Left ventricle myocardium inferior (tissue), 1 donor: ENCODE data around the gene RTN4R. TPM values are rescaled to one million over a fixed set of nuclear protein-coding genes. Genes with fewer than 3 reads are reported as not detected.
"Not testable (repeated sequence)": the region's sequence is repeated elsewhere in the genome, so short reads cannot be mapped to it uniquely, and the experiment has no call there.

Source experiments
- DNase-seq: peaks from one replicate; pipeline ENCODE4 v3.0.0-alpha.2; 2020
- H3K27ac ChIP-seq: fragments of 200-600 bp; replicated peaks from 2 replicates; pipeline ENCODE4 v1.8.0; 2021
- H3K27me3 ChIP-seq: fragments of 200-600 bp; 2 replicates; pipeline ENCODE4 v1.8.0; 2021; ENCODE audit warnings: low read depth
- H3K36me3 ChIP-seq: fragments of 200-600 bp; 2 replicates; pipeline ENCODE4 v1.8.0; 2021
- H3K4me1 ChIP-seq: fragments of 200-600 bp; 2 replicates; pipeline ENCODE4 v1.8.0; 2021
- H3K4me3 ChIP-seq: fragments of 200-600 bp; 2 replicates; pipeline ENCODE4 v1.8.0; 2021; ENCODE audit warnings: mild to moderate bottlenecking, moderate library complexity
- H3K9me3 ChIP-seq: fragments of 200-600 bp; replicated peaks from 2 replicates; pipeline ENCODE4 v1.8.0; 2021
- CTCF ChIP-seq: fragments of 200-600 bp; IDR thresholded peaks from 2 replicates; pipeline ENCODE4 v1.8.0; 2021; ENCODE audit warnings: antibody characterized with exemption, mild to moderate bottlenecking, borderline replicate concordance
- intact Hi-C: fragments of 100-400 bp; cut with micrococcal nuclease; formaldehyde crosslinking; loops from one replicate; pipeline ENCODE4 v1.11.0; 2022
- total RNA-seq: library from RNA; stranded (reverse); fragmentation: NEBNext Ultra II Directional; extraction: Animal tissue kit (Norgen Biotek cat#: 25700); gene quantifications from one replicate; pipeline ENCODE4 v1.2.1, GENCODE V29; 2021
- donor health status: DM: no; HTN: yes; CAD: no; lungs with severe emphysema.

The RTN4R gene
- total RNA-seq, 1 donor from 2014 or later: 0.96 TPM

DNA sequence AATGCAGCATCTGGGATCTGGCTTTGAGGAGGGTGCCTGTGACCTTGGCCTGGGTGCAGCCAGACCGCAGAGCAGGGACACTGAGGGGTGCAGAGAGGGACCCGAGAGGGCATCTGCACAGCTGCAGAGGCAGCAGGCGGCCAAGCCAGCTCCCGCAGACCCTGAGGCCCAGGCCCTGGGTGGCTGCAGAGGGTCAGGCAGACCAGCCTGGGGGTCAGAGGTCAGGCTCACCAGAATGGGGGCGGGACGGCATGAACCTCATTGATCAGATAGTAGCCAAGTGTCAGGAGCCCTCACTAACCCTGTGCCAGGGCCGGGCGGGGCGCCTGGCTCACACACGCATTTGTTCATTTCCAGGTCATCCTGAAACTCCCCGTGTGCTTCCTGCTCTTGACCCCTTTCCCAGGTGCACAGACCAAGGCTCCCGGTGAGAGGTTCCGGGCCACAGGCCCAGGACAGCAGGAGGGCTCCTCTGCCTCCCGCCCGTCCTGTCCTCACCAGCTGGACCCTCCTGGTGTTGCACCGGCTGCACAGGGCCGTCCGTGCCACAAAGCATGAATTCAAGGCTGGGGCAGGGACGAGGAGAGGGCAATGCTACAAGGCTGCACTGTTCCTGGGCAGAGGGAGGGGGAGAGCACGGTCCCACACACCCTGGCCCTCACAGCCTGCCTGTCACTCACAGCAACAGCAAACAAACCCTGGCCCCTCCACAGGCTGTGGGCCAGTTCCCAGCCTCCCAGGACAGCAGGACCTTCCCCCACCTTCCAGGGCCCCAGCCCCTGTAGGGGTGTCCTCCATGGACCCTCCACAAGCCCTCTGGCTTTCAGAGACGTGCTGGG is 3.3 kb downstream of the RTN4R start:
- H3K9me3 ChIP-seq: no peaks in the 10 kb centered on the region
- peaks cover 15% of the 10 kb centered on the region for H3K4me1 ChIP-seq
- no peak for TF ChIP-seq CTCF
- DNase-seq: no peak
- no peak overlapping the region for H3K4me3 ChIP-seq
- no peaks in the 10 kb centered on the region for H3K27me3 ChIP-seq
- H3K36me3 ChIP-seq: no peaks in the 10 kb centered on the region
- intact Hi-C loops: no loop called here
- H3K27ac ChIP-seq: no peak overlapping the region

DNA sequence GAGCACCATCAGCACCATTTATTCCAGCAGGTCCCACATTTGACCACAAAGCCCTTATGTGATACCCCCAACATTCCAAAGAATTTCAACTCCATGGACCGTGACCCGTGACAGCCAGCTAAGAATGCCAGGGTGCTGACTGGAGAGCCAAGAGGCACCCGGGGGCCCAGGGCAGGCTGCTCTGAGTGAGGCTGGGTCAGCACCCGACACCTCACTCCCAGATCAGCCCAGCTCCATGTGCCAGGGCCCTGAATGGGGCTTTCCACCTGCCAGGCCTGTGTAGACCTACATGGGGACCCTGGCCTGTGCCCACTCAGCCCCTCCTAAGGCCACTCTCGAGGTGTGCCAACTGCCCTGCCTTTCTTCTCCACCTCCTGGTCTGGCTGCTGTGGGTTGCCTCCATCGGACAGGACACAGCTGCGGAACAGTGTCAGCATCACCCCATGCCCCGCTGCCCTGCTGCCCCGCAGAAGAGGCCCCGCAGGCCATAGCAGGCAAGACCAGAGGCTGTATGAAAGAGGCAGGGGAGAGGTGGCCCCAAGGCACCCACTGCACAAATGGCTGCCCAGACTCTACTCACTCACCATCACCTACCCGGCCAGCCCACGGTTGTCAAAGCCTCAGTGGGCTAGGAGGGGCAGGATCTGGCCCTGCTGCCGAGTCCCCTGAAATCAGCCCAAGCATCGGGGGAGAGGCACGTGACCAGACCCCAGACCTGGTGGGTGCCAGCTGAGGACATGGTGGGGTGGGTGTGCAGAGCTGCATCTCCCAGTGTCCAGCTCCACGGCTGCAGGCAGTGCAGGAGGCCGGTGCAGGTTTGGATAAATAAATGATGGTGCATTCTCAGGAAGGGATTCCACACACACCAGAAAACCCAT is 4.5 kb downstream of the RTN4R start:
- H3K9me3 ChIP-seq, H3K4me3 ChIP-seq, H3K27me3 ChIP-seq, intact Hi-C loops, H3K36me3 ChIP-seq, H3K27ac ChIP-seq, DNase-seq: not testable (repeated sequence)
- H3K4me1 ChIP-seq: peaks cover 14% of the 10 kb centered on the region

- no peak for DNase-seq
- H3K9me3 ChIP-seq: no peaks in the 10 kb centered on the region
- intact Hi-C loops: no loop called here
- TF ChIP-seq CTCF: no peak
- H3K27me3 ChIP-seq: no peaks in the 10 kb centered on the region
- H3K27ac ChIP-seq: no peak overlapping the region
- H3K4me3 ChIP-seq: no peak overlapping the region
- peaks cover 8% of the 10 kb centered on the region for H3K4me1 ChIP-seq
- no peaks in the 10 kb centered on the region for H3K36me3 ChIP-seq
Measured at GRCh38 chr22:20262582-20263147, 5.5 kb downstream of the RTN4R start.

DNA sequence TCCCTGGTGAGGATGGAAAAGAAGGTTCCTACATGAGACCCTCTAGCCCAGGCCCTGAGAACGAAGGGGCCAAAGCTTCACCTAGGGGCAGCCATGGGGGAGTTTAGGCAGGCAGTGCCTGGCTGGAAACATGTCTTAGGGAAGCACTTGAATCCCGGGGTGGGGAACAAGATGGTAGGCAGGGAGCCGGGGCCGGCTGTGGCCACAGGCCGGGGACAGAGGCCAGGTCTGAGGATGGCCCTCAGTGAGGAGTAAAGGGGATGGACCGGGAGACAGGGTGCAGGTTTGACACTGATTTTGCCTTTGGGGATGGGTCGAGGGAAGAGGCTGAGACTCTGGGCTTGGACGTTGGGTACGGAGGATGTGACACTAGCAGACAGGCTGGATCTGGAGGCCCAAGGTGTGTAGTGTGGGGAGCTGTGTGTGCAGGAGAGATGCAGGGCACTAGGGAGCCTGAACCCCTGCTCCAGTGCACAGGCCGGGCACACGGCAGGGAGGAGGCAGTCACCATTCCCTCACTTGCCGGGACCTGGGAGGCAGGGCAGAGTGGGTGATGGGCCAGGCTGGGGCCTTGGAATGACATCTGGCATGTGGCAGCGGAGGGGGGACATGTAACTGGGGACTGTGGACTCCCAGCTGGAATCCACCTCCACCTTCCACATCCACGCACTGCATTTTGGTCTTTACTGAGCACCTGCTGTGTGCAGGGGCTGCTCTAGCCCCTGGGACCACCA is 6.1 kb downstream of the RTN4R start:
- Histone ChIP-seq H3K9me3 (no peaks in the 10 kb centered on the region), H3K4me1 (peaks cover 2% of the 10 kb centered on the region), H3K27me3 (no peaks in the 10 kb centered on the region), H3K36me3 (no peaks in the 10 kb centered on the region), H3K4me3 (no peak overlapping the region), H3K27ac (no peak overlapping the region)
- intact Hi-C loops: no loop called here
- TF ChIP-seq CTCF: no peak
- no peak for DNase-seq

- Histone ChIP-seq H3K9me3 (no peaks in the 10 kb centered on the region), H3K36me3 (no peaks in the 10 kb centered on the region), H3K27ac (no peak overlapping the region), H3K4me1 (no peaks in the 10 kb centered on the region), H3K4me3 (no peak overlapping the region), H3K27me3 (no peaks in the 10 kb centered on the region)
- intact Hi-C loops: no loop called here
- DNase-seq: no peak
- TF ChIP-seq CTCF: no peak
Measured at GRCh38 chr22:20260071-20260765, 7.9 kb downstream of the RTN4R start.
